GM19468 (cell line): ENCODE data around the gene MREG.

Experiments
- ATAC-seq: cut with Tn5 transposase; IDR thresholded peaks from one replicate; pipeline ENCODE4 v1.9.1; 2021; ENCODE audit warnings: mild to moderate bottlenecking, moderate library complexity, moderate number of reproducible peaks; ENCODE audit not compliant: unreplicated experiment; ENCODE audit errors: extremely low read depth

MREG gene

GRCh38 chr2:215903203-215903602 is 110.1 kb downstream of the MREG start:
- no peak for ATAC-seq

- ATAC-seq, result no peak
These were observed 111.6 kb downstream of the MREG start for GRCh38 chr2:215901796-215902195.

- peak; percentile 47 for ATAC-seq
These were observed 112.5 kb downstream of the MREG start for GRCh38 chr2:215900843-215901242.

- no peak for ATAC-seq
These were observed 113.1 kb downstream of the MREG start for GRCh38 chr2:215900203-215900611.

- no peak for ATAC-seq
These were observed 113.9 kb downstream of the MREG start for GRCh38 chr2:215899141-215900074.

- ATAC-seq, result no peak
These were observed 115.0 kb downstream of the MREG start for GRCh38 chr2:215898363-215898762.

GRCh38 chr2:215896921-215897320 is 116.4 kb downstream of the MREG start:
- ATAC-seq, result no peak

GRCh38 chr2:215895330-215895729 is 118.0 kb downstream of the MREG start:
- ATAC-seq, result no peak
